KOPT-K1 (cell line): Measurements from ENCODE around the gene ZSCAN4.

ENCODE experiments used
- H3K27ac ChIP-seq: fragments of 200-600 bp; sonication (generic); 2 replicates; pipeline ENCODE4 v1.5.1; 2016; ENCODE audit warnings: antibody characterized with exemption, mild to moderate bottlenecking, low read depth, low read length; ENCODE audit not compliant: poor library complexity, severe bottlenecking
- H3K36me3 ChIP-seq: fragments of 200-600 bp; sonication (generic); 2 replicates; pipeline ENCODE4 v1.5.1; 2017; ENCODE audit warnings: antibody characterized with exemption, mild to moderate bottlenecking, low read length, moderate library complexity; ENCODE audit not compliant: insufficient read depth
- H3K9me3 ChIP-seq: fragments of 200-600 bp; sonication (generic); 2 replicates; pipeline ENCODE4 v1.5.1; 2017; ENCODE audit warnings: antibody characterized with exemption, low read length, mild to moderate bottlenecking; ENCODE audit not compliant: insufficient read depth, poor library complexity, severe bottlenecking

Gene ZSCAN4

GRCh38 chr19:57664269-57665127, 4.2 kb upstream of the ZSCAN4 start:
- no peak overlapping the region for H3K27ac ChIP-seq
- no peaks in the 10 kb centered on the region for H3K36me3 ChIP-seq
- no peaks in the 10 kb centered on the region for H3K9me3 ChIP-seq

- H3K27ac ChIP-seq = no peak overlapping the region
- no peaks in the 10 kb centered on the region for H3K9me3 ChIP-seq
- no peaks in the 10 kb centered on the region for H3K36me3 ChIP-seq
Observed at GRCh38 chr19:57665261-57665806, 3.4 kb upstream of the ZSCAN4 start.

- Histone ChIP-seq H3K36me3 (no peaks in the 10 kb centered on the region), H3K9me3 (no peaks in the 10 kb centered on the region), H3K27ac (no peak overlapping the region)
Observed at GRCh38 chr19:57667228-57667627, 1.5 kb upstream of the ZSCAN4 start.

GRCh38 chr19:57671124-57671895, 2.6 kb downstream of the ZSCAN4 start:
- H3K9me3 ChIP-seq = no peaks in the 10 kb centered on the region
- no peak overlapping the region for H3K27ac ChIP-seq
- H3K36me3 ChIP-seq = no peaks in the 10 kb centered on the region

GRCh38 chr19:57672466-57672865, 3.7 kb downstream of the ZSCAN4 start:
- Histone ChIP-seq H3K36me3 (no peaks in the 10 kb centered on the region), H3K27ac (no peak overlapping the region), H3K9me3 (no peaks in the 10 kb centered on the region)

- Histone ChIP-seq H3K9me3 (no peaks in the 10 kb centered on the region), H3K27ac (no peak overlapping the region), H3K36me3 (no peaks in the 10 kb centered on the region)
Observed at GRCh38 chr19:57675881-57676280, 7.1 kb downstream of the ZSCAN4 start.

- peaks cover 46% of the 10 kb centered on the region for H3K9me3 ChIP-seq
- peak overlapping the region; percentile 78 for H3K27ac ChIP-seq
- H3K36me3 ChIP-seq = peaks cover 42% of the 10 kb centered on the region
Observed at GRCh38 chr19:57682226-57682766, 13.6 kb downstream of the ZSCAN4 start.

- H3K36me3 ChIP-seq = peaks cover 83% of the 10 kb centered on the region
- H3K9me3 ChIP-seq = peaks cover 86% of the 10 kb centered on the region
- H3K27ac ChIP-seq = no peak overlapping the region
Observed at GRCh38 chr19:57686727-57687126, 18.0 kb downstream of the ZSCAN4 start.

- H3K27ac ChIP-seq = no peak overlapping the region
- peaks cover 86% of the 10 kb centered on the region for H3K9me3 ChIP-seq
- H3K36me3 ChIP-seq = peaks cover 88% of the 10 kb centered on the region
Observed at GRCh38 chr19:57687363-57688010, 18.8 kb downstream of the ZSCAN4 start.

GRCh38 chr19:57688011-57688763, 19.5 kb downstream of the ZSCAN4 start:
- Histone ChIP-seq H3K27ac (no peak overlapping the region), H3K36me3 (peaks cover 94% of the 10 kb centered on the region), H3K9me3 (peaks cover 81% of the 10 kb centered on the region)

GRCh38 chr19:57689750-57690149, 21.0 kb downstream of the ZSCAN4 start:
- Histone ChIP-seq H3K27ac (no peak overlapping the region), H3K9me3 (peaks cover 65% of the 10 kb centered on the region), H3K36me3 (peaks cover 93% of the 10 kb centered on the region)

- H3K27ac ChIP-seq = no peak overlapping the region
Observed at GRCh38 chr19:57701625-57702024, 32.9 kb downstream of the ZSCAN4 start.

GRCh38 chr19:57706346-57706745, 37.6 kb downstream of the ZSCAN4 start:
- Histone ChIP-seq H3K27ac (no peak overlapping the region), H3K36me3 (peaks cover 58% of the 10 kb centered on the region), H3K9me3 (peaks cover 7% of the 10 kb centered on the region)

More at GRCh38 chr19:57701625-57702024, 32.9 kb downstream of the ZSCAN4 start:
- Histone ChIP-seq H3K36me3 (peaks cover 98% of the 10 kb centered on the region), H3K9me3 (peaks cover 12% of the 10 kb centered on the region)
